GM23338 (cell line): ENCODE data around the gene KATNAL1. TPM values are rescaled to one million over a fixed set of nuclear protein-coding genes. Genes with fewer than 3 reads are reported as not detected.

ENCODE experiments used
- ATAC-seq: fragments of 200-7000 bp; cut with Tn5 transposase; 3 replicates; pipeline ENCODE4 v1.9.1; 2020
- DNase-seq: peaks from one replicate; pipeline ENCODE4 v3.0.0-alpha.2; 2015; ENCODE audit warnings: low spot score
- H2AFZ ChIP-seq: fragments of 200-600 bp; sonication (generic); 2 replicates; pipeline ENCODE4 v1.8.0; 2016; ENCODE audit warnings: antibody characterized with exemption, mild to moderate bottlenecking, moderate library complexity
- H3F3A ChIP-seq: fragments of 200-600 bp; sonication (generic); replicated peaks from 2 replicates; pipeline ENCODE4 v1.8.0; 2017; ENCODE audit warnings: antibody characterized with exemption, mixed run types, low read depth
- H3K27ac ChIP-seq: fragments of 200-600 bp; sonication (generic); 2 replicates; pipeline ENCODE4 v1.6.1; 2016; ENCODE audit warnings: low read depth
- H3K27me3 ChIP-seq: fragments of 200-600 bp; sonication (generic); 2 replicates; pipeline ENCODE4 v1.8.0; 2016; ENCODE audit warnings: mild to moderate bottlenecking, mixed run types, moderate library complexity; ENCODE audit not compliant: insufficient read depth
- H3K36me3 ChIP-seq: fragments of 200-600 bp; sonication (generic); 2 replicates; pipeline ENCODE4 v1.8.0; 2016; ENCODE audit warnings: mild to moderate bottlenecking; ENCODE audit not compliant: insufficient read depth
- H3K4me1 ChIP-seq: fragments of 200-600 bp; sonication (generic); 2 replicates; pipeline ENCODE4 v1.8.0; 2016; ENCODE audit warnings: mild to moderate bottlenecking, moderate library complexity; ENCODE audit not compliant: insufficient read depth
- H3K4me2 ChIP-seq: fragments of 200-600 bp; sonication (generic); 2 replicates; pipeline ENCODE4 v1.7.1; 2017; ENCODE audit warnings: mixed run types
- H3K4me3 ChIP-seq: fragments of 200-600 bp; sonication (generic); 2 replicates; pipeline ENCODE4 v1.6.1; 2016; ENCODE audit warnings: mixed run types
- H3K79me2 ChIP-seq: fragments of 200-600 bp; sonication (generic); replicated peaks from 2 replicates; pipeline ENCODE4 v1.8.0; 2017; ENCODE audit warnings: mild to moderate bottlenecking; ENCODE audit not compliant: insufficient read depth
- H3K9me2 ChIP-seq: fragments of 200-600 bp; sonication (generic); 2 replicates; pipeline ENCODE4 v1.8.0; 2017; ENCODE audit not compliant: insufficient read depth
- H4K20me1 ChIP-seq: fragments of 200-600 bp; sonication (generic); replicated peaks from 2 replicates; pipeline ENCODE4 v1.8.0; 2017; ENCODE audit warnings: mild to moderate bottlenecking; ENCODE audit not compliant: insufficient read depth
- H3K27ac Mint-ChIP-seq: 2 replicates; pipeline ENCODE4 v1.8.0; 2020; ENCODE audit warnings: inconsistent platforms, mild to moderate bottlenecking, moderate library complexity, mixed read lengths
- H3K27me3 Mint-ChIP-seq: 3 replicates; pipeline ENCODE4 v1.8.0; 2022; ENCODE audit warnings: low read depth, mild to moderate bottlenecking, moderate library complexity, mixed read lengths, inconsistent platforms; ENCODE audit not compliant: insufficient read depth, poor library complexity
- H3K36me3 Mint-ChIP-seq: 3 replicates; pipeline ENCODE4 v1.8.0; 2021; ENCODE audit warnings: low read depth, mild to moderate bottlenecking, inconsistent platforms, moderate library complexity, mixed read lengths
- H3K4me1 Mint-ChIP-seq: 3 replicates; pipeline ENCODE4 v1.8.0; 2020; ENCODE audit warnings: mild to moderate bottlenecking, inconsistent platforms, mixed read lengths
- H3K4me3 Mint-ChIP-seq: 3 replicates; pipeline ENCODE4 v1.8.0; 2021; ENCODE audit warnings: moderate library complexity, mild to moderate bottlenecking, inconsistent platforms, mixed read lengths
- H3K9me3 Mint-ChIP-seq: 3 replicates; pipeline ENCODE4 v1.8.0; 2020; ENCODE audit warnings: moderate library complexity, mild to moderate bottlenecking, inconsistent platforms, mixed read lengths
- CREB1 ChIP-seq: fragments of 250-450 bp; sonication (Bioruptor Pico); IDR thresholded peaks from 2 replicates; pipeline ENCODE4 v1.5.0; 2020; ENCODE audit warnings: low read depth, mild to moderate bottlenecking, moderate library complexity
- ETS1 ChIP-seq: IDR thresholded peaks from 2 replicates; pipeline ENCODE4 v1.6.1; 2016; ENCODE audit warnings: antibody characterized with exemption
- EZH2 ChIP-seq: fragments of 200-600 bp; sonication (generic); IDR thresholded peaks from one replicate; pipeline ENCODE4 v1.8.0; 2017; ENCODE audit warnings: antibody characterized with exemption, mild to moderate bottlenecking, low read depth; ENCODE audit not compliant: unreplicated experiment
- EZH2phosphoT487 ChIP-seq: fragments of 200-600 bp; sonication (generic); IDR thresholded peaks from one replicate; pipeline ENCODE4 v1.8.1; 2018; ENCODE audit warnings: antibody characterized with exemption; ENCODE audit not compliant: unreplicated experiment
- JUNB ChIP-seq: IDR thresholded peaks from one replicate; pipeline ENCODE4 v1.6.1; 2016; ENCODE audit warnings: antibody characterized with exemption; ENCODE audit not compliant: unreplicated experiment
- NANOG ChIP-seq: IDR thresholded peaks from 2 replicates; pipeline ENCODE4 v1.6.1; 2016; ENCODE audit warnings: antibody characterized with exemption, borderline replicate concordance
- POLR2AphosphoS5 ChIP-seq: IDR thresholded peaks from 2 replicates; pipeline ENCODE4 v1.6.1; 2016; ENCODE audit warnings: antibody characterized with exemption, low read depth
- STAT1 ChIP-seq: IDR thresholded peaks from one replicate; pipeline ENCODE4 v1.6.1; 2016; ENCODE audit warnings: antibody characterized with exemption; ENCODE audit not compliant: unreplicated experiment
- ZNF114 ChIP-seq: fragments of 250-450 bp; sonication (Bioruptor Pico); IDR thresholded peaks from 2 replicates; pipeline ENCODE4 v1.5.0; 2020; ENCODE audit warnings: mild to moderate bottlenecking, moderate library complexity
- ZNF331 ChIP-seq: fragments of 250-450 bp; sonication (Bioruptor Pico); IDR thresholded peaks from 2 replicates; pipeline ENCODE4 v1.5.0; 2020; ENCODE audit warnings: low read depth, mild to moderate bottlenecking, moderate library complexity
- polyA plus RNA-seq: library from polyadenylated mRNA; unstranded; fragments of >200 nt; fragmentation: Nextera tagmentation; extraction: Ambion mirVana; gene quantifications from 2 replicates; pipeline ENCODE4 v1.2.1, GENCODE V29; 2016
- total RNA-seq: library from RNA; depleted of rRNA; stranded (reverse); fragments of >200 nt; shearing (Covaris generic); gene quantifications from 2 replicates; pipeline ENCODE4 v1.2.3, GENCODE V29; 2014
- TF ChIP-seq, protein P1 (sequence below), 2 experiments: fragments of 200-600 bp in 1 of 2; sonication (generic) in 1 of 2; conservative IDR thresholded peaks; 2 replicates each; pipeline versions ENCODE4 v1.5.1 to v1.6.1; 2016 to 2017; ENCODE audit warnings: antibody characterized with exemption in 2 of 2, low read depth in 2 of 2, mild to moderate bottlenecking in 2 of 2, moderate library complexity in 1 of 2
- TF ChIP-seq, protein P2 (sequence below): IDR thresholded peaks from one replicate; pipeline ENCODE4 v1.6.1; 2018; ENCODE audit warnings: antibody characterized with exemption; ENCODE audit not compliant: unreplicated experiment

KATNAL1 gene
- total and polyA plus RNA-seq, 2 experiments from 2014 or later, result 6.1 to 11.5 TPM

GRCh38 chr13:30173303-30173610 is 134.1 kb downstream of the KATNAL1 start:
- no peaks in the 10 kb centered on the region for H3K4me1 ChIP-seq
- Mint-ChIP-seq H3K4me1 (peaks cover 12% of the 10 kb centered on the region), H3K27me3 (no peaks in the 10 kb centered on the region), H3K4me3 (no peak overlapping the region), H3K36me3 (no peaks in the 10 kb centered on the region), H3K27ac (no peak overlapping the region; the same call in 1 of the 2 replicates), H3K9me3 (no peaks in the 10 kb centered on the region)
- no peaks in the 10 kb centered on the region for H3K27me3 ChIP-seq
- no peak overlapping the region for H3K4me3 ChIP-seq
- H3K9me2 ChIP-seq, result no peaks in the 10 kb centered on the region
- H3K4me2 ChIP-seq, result no peak overlapping the region
- no peaks in the 10 kb centered on the region for H3K79me2 ChIP-seq
- no peaks in the 10 kb centered on the region for H4K20me1 ChIP-seq
- H2AFZ ChIP-seq, result peak overlapping the region; percentile 16; the same call in 1 of the 2 replicates
- H3F3A ChIP-seq, result no peaks in the 10 kb centered on the region
- H3K27ac ChIP-seq, result no peak overlapping the region
- DNase-seq, result peak; percentile 17
- no peak for ATAC-seq
- no peaks in the 10 kb centered on the region for H3K36me3 ChIP-seq
- TF ChIP-seq ZNF114 (CRISPR knock-in tag) (no peak), POLR2AphosphoS5 (no peak), NANOG (no peak), ETS1 (no peak)

- ATAC-seq (no peak), DNase-seq (no peak)
- no peak overlapping the region for H3K4me3 Mint-ChIP-seq
- Histone ChIP-seq H3K4me2 (no peak overlapping the region), H3K27me3 (no peaks in the 10 kb centered on the region), H3K4me1 (no peaks in the 10 kb centered on the region), H3K4me3 (no peak overlapping the region), H3K9me2 (no peaks in the 10 kb centered on the region), H2AFZ (peak overlapping the region; percentile 16; the same call in 1 of the 2 replicates), H3K36me3 (no peaks in the 10 kb centered on the region), H4K20me1 (no peaks in the 10 kb centered on the region), H3K79me2 (no peaks in the 10 kb centered on the region), H3F3A (no peaks in the 10 kb centered on the region), H3K27ac (no peak overlapping the region)
- peaks cover 12% of the 10 kb centered on the region for H3K4me1 Mint-ChIP-seq
- H3K27ac Mint-ChIP-seq, result no peak overlapping the region; the same call in 1 of the 2 replicates
- no peaks in the 10 kb centered on the region for H3K27me3 Mint-ChIP-seq
- H3K36me3 Mint-ChIP-seq, result no peaks in the 10 kb centered on the region
- H3K9me3 Mint-ChIP-seq, result no peaks in the 10 kb centered on the region
- TF ChIP-seq JUNB (no peak), EZH2phosphoT487 (no peak), NANOG (no peak), CREB1 (no peak), ZNF331 (CRISPR knock-in tag) (no peak), ZNF114 (CRISPR knock-in tag) (no peak), STAT1 (no peak), POLR2AphosphoS5 (no peak), EZH2 (no peak)
- TF ChIP-seq, protein P1, sequence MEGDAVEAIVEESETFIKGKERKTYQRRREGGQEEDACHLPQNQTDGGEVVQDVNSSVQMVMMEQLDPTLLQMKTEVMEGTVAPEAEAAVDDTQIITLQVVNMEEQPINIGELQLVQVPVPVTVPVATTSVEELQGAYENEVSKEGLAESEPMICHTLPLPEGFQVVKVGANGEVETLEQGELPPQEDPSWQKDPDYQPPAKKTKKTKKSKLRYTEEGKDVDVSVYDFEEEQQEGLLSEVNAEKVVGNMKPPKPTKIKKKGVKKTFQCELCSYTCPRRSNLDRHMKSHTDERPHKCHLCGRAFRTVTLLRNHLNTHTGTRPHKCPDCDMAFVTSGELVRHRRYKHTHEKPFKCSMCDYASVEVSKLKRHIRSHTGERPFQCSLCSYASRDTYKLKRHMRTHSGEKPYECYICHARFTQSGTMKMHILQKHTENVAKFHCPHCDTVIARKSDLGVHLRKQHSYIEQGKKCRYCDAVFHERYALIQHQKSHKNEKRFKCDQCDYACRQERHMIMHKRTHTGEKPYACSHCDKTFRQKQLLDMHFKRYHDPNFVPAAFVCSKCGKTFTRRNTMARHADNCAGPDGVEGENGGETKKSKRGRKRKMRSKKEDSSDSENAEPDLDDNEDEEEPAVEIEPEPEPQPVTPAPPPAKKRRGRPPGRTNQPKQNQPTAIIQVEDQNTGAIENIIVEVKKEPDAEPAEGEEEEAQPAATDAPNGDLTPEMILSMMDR (conservative IDR thresholded peaks at IDR 0.05; ENCODE audit: low read depth in 2 of 2), result no peak
- TF ChIP-seq, protein P2, sequence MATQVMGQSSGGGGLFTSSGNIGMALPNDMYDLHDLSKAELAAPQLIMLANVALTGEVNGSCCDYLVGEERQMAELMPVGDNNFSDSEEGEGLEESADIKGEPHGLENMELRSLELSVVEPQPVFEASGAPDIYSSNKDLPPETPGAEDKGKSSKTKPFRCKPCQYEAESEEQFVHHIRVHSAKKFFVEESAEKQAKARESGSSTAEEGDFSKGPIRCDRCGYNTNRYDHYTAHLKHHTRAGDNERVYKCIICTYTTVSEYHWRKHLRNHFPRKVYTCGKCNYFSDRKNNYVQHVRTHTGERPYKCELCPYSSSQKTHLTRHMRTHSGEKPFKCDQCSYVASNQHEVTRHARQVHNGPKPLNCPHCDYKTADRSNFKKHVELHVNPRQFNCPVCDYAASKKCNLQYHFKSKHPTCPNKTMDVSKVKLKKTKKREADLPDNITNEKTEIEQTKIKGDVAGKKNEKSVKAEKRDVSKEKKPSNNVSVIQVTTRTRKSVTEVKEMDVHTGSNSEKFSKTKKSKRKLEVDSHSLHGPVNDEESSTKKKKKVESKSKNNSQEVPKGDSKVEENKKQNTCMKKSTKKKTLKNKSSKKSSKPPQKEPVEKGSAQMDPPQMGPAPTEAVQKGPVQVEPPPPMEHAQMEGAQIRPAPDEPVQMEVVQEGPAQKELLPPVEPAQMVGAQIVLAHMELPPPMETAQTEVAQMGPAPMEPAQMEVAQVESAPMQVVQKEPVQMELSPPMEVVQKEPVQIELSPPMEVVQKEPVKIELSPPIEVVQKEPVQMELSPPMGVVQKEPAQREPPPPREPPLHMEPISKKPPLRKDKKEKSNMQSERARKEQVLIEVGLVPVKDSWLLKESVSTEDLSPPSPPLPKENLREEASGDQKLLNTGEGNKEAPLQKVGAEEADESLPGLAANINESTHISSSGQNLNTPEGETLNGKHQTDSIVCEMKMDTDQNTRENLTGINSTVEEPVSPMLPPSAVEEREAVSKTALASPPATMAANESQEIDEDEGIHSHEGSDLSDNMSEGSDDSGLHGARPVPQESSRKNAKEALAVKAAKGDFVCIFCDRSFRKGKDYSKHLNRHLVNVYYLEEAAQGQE, result no peak
Observed at GRCh38 chr13:30172593-30173302, 134.6 kb downstream of the KATNAL1 start.
